DMS79 (cell line): Measurements from ENCODE around the gene SYNPO2L.
"Not testable (repeated sequence)": the region's sequence is repeated elsewhere in the genome, so short reads cannot be mapped to it uniquely, and the experiment has no call there.

ENCODE experiments used
- DNase-seq: peaks from one replicate; lab custom pipeline; 2025; lab: John Stamatoyannopoulos, UW

Gene SYNPO2L

DNA sequence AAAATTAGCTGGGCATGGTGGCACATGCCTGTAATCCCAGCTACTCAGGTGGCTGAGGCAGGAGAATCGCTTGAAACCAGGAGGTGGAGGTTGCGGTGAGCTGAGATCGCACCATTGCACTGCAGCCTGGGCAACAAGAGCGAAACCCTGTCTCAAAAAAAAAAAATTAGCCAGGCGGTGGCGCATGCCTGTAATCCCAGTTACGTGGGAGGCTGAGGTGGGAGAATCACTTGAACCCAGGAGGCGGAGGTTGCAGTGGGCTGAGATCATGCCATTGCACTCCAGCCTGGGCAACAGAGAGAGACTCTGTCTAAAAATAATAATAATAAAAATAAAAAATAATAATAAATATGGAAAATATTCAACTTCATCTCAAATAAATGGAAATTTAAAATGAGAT, 38.7 kb downstream of the SYNPO2L start:
- DNase-seq, result not testable (repeated sequence)

- no peak for DNase-seq
Observed at GRCh38 chr10:73614720-73615119, 41.1 kb downstream of the SYNPO2L start.

- DNase-seq, result no peak
Observed at GRCh38 chr10:73609116-73609515, 46.7 kb downstream of the SYNPO2L start.

DNA sequence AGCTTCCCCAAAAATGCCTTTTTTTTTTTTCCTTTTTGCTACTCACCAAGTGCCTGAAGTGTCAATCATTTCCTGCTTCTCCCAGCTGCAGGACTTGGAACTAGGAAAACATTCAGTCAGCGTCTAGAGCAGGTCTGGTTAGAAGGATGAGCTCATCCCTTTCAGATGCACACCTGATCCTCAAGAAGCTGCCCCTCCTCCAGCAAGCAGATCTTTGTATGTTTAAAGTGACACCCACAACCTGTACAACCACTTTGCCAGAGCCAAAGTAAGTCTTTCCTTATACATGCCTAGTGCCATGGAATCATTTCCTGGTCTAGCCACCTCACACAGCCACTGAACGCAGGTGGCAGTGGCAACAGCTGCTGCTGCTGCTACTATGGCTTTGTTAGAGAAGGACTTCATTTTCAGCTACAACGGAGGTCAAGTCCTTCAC, 54.3 kb downstream of the SYNPO2L start:
- peak; percentile 76 for DNase-seq

GRCh38 chr10:73597346-73597745, 58.5 kb downstream of the SYNPO2L start:
- DNase-seq, result no peak
